Activated CD4-positive, alpha-beta memory T cell treated with anti-CD3 and anti-CD28 coated beads, Interleukin-2, amount 10 ng/mL, durations not matched to agents 7 days and 5 days (primary cell): Measurements from ENCODE around the gene KRT80. TPM values are rescaled to one million over a fixed set of nuclear protein-coding genes. Genes with fewer than 3 reads are reported as not detected.

Experiments
- CTCF ChIA-PET: fragments of 350-600 bp; sonication (Branson Sonifier 250); formaldehyde crosslinking; loops from one replicate; lab custom pipeline; 2021; ENCODE audit warnings: antibody characterized with exemption, inconsistent platforms; lab: Charles Lee
- POLR2A ChIA-PET: fragments of 350-600 bp; sonication (Branson Sonifier 250); formaldehyde crosslinking; loops from one replicate; lab custom pipeline; 2021; ENCODE audit warnings: antibody characterized with exemption; lab: Charles Lee
- DNase-seq: peaks from one replicate; pipeline ENCODE4 v3.0.0-alpha.2; 2020
- H3K27ac Mint-ChIP-seq: one replicate; pipeline ENCODE4 v1.8.0; 2021; ENCODE audit warnings: mild to moderate bottlenecking, mixed read lengths
- H3K27me3 Mint-ChIP-seq: one replicate; pipeline ENCODE4 v1.8.0; 2021; ENCODE audit warnings: mixed read lengths
- H3K36me3 Mint-ChIP-seq: one replicate; pipeline ENCODE4 v1.8.0; 2021; ENCODE audit warnings: low read depth, mixed read lengths
- H3K4me1 Mint-ChIP-seq: one replicate; pipeline ENCODE4 v1.8.0; 2021; ENCODE audit warnings: mixed read lengths
- H3K4me3 Mint-ChIP-seq: one replicate; pipeline ENCODE4 v1.8.0; 2021; ENCODE audit warnings: mild to moderate bottlenecking, mixed read lengths
- H3K9me3 Mint-ChIP-seq: one replicate; pipeline ENCODE4 v1.8.0; 2021; ENCODE audit warnings: mixed read lengths
- total RNA-seq, 2 experiments: library from RNA; stranded (reverse); gene quantifications; one replicate each; pipeline ENCODE4 v1.2.3, GENCODE V29; 2021

Gene KRT80
- total RNA-seq, 2 experiments from 2014 or later = not detected

- H3K9me3 Mint-ChIP-seq = no peaks in the 10 kb centered on the region
- ChIA-PET CTCF (interaction anchor here (0.6 to 3.0 kb wide), 21 partner anchors 10 to 824 kb away, joined by 3 to 32 read pairs (median 4); no protein-coding TSS in a partner anchor), POLR2A (interaction anchor here (1.0 kb wide), 1 partner anchor 170 kb away, joined by 3 read pairs; no protein-coding TSS in a partner anchor)
- no peaks in the 10 kb centered on the region for H3K27me3 Mint-ChIP-seq
- H3K27ac Mint-ChIP-seq = no peak overlapping the region
- peaks cover 46% of the 10 kb centered on the region for H3K4me1 Mint-ChIP-seq
- peak; percentile 80 for DNase-seq
- H3K4me3 Mint-ChIP-seq = no peak overlapping the region
- no peaks in the 10 kb centered on the region for H3K36me3 Mint-ChIP-seq
Measured at GRCh38 chr12:52156757-52157565, 34.9 kb downstream of the KRT80 start.

GRCh38 chr12:52156311-52156710 is 35.5 kb downstream of the KRT80 start:
- POLR2A ChIA-PET = interaction anchor here (1.2 kb wide), 1 partner anchor 96 kb away, joined by 3 read pairs; no protein-coding TSS in a partner anchor
- H3K27ac Mint-ChIP-seq = peak overlapping the region; percentile 0
- no peak overlapping the region for H3K4me3 Mint-ChIP-seq

GRCh38 chr12:52155048-52155868 is 36.6 kb downstream of the KRT80 start:
- no peaks in the 10 kb centered on the region for H3K27me3 Mint-ChIP-seq
- peak; percentile 72 for DNase-seq
- ChIA-PET POLR2A (interaction anchor here (0.7 to 1.5 kb wide), 6 partner anchors 12 to 850 kb away, joined by 3 read pairs; no protein-coding TSS in a partner anchor), CTCF (interaction anchor here (0.6 to 2.6 kb wide), 17 partner anchors 11 to 729 kb away, joined by 3 to 34 read pairs (median 4); no protein-coding TSS in a partner anchor)
- H3K36me3 Mint-ChIP-seq = no peaks in the 10 kb centered on the region
- H3K4me3 Mint-ChIP-seq = no peak overlapping the region
- H3K27ac Mint-ChIP-seq = peak overlapping the region; percentile 81
- peaks cover 43% of the 10 kb centered on the region for H3K4me1 Mint-ChIP-seq
- H3K9me3 Mint-ChIP-seq = no peaks in the 10 kb centered on the region

More at GRCh38 chr12:52156311-52156710, 35.5 kb downstream of the KRT80 start:
- no peaks in the 10 kb centered on the region for H3K36me3 Mint-ChIP-seq
- peaks cover 46% of the 10 kb centered on the region for H3K4me1 Mint-ChIP-seq
- H3K9me3 Mint-ChIP-seq = no peaks in the 10 kb centered on the region
- H3K27me3 Mint-ChIP-seq = no peaks in the 10 kb centered on the region
- no peak for DNase-seq
- CTCF ChIA-PET = interaction anchor here (0.6 to 3.0 kb wide), 14 partner anchors 9 to 824 kb away, joined by 3 to 32 read pairs (median 4); no protein-coding TSS in a partner anchor

GRCh38 chr12:52152905-52153317 is 38.9 kb downstream of the KRT80 start:
- CTCF ChIA-PET = interaction anchor here (0.8 kb wide), 1 partner anchor 9 kb away, joined by 4 read pairs; no protein-coding TSS in a partner anchor

GRCh38 chr12:52151837-52152783 is 39.7 kb downstream of the KRT80 start:
- Mint-ChIP-seq H3K9me3 (no peaks in the 10 kb centered on the region), H3K4me1 (peaks cover 41% of the 10 kb centered on the region)

More at GRCh38 chr12:52152905-52153317, 38.9 kb downstream of the KRT80 start:
- Mint-ChIP-seq H3K4me3 (no peak overlapping the region), H3K27me3 (no peaks in the 10 kb centered on the region), H3K27ac (no peak overlapping the region), H3K36me3 (no peaks in the 10 kb centered on the region), H3K9me3 (no peaks in the 10 kb centered on the region), H3K4me1 (peaks cover 41% of the 10 kb centered on the region)
- POLR2A ChIA-PET = no interaction called here
- no peak for DNase-seq

GRCh38 chr12:52151153-52151836 is 40.5 kb downstream of the KRT80 start:
- Mint-ChIP-seq H3K36me3 (no peaks in the 10 kb centered on the region), H3K27me3 (no peaks in the 10 kb centered on the region), H3K27ac (peak overlapping the region; percentile 23), H3K4me1 (peaks cover 39% of the 10 kb centered on the region), H3K9me3 (no peaks in the 10 kb centered on the region), H3K4me3 (peak overlapping the region; percentile 41)
- ChIA-PET POLR2A (no interaction called here), CTCF (interaction anchor here (0.6 to 1.2 kb wide), 2 partner anchors 11 to 729 kb away, joined by 3 read pairs; no protein-coding TSS in a partner anchor)
- no peak for DNase-seq

More at GRCh38 chr12:52151837-52152783, 39.7 kb downstream of the KRT80 start:
- Mint-ChIP-seq H3K4me3 (peak overlapping the region; percentile 41), H3K36me3 (no peaks in the 10 kb centered on the region), H3K27ac (peak overlapping the region; percentile 23), H3K27me3 (no peaks in the 10 kb centered on the region)
- ChIA-PET POLR2A (no interaction called here), CTCF (interaction anchor here (0.8 to 1.2 kb wide), 2 partner anchors 8 to 12 kb away, joined by 3 to 4 read pairs; no protein-coding TSS in a partner anchor)
- peak; percentile 83 for DNase-seq

- ChIA-PET POLR2A (interaction anchor here (1.1 kb wide), 1 partner anchor 11 kb away, joined by 3 read pairs; no protein-coding TSS in a partner anchor), CTCF (no interaction called here)
- H3K4me1 Mint-ChIP-seq = peaks cover 23% of the 10 kb centered on the region
- no peaks in the 10 kb centered on the region for H3K27me3 Mint-ChIP-seq
- no peak overlapping the region for H3K4me3 Mint-ChIP-seq
- no peak for DNase-seq
- H3K27ac Mint-ChIP-seq = no peak overlapping the region
- no peaks in the 10 kb centered on the region for H3K9me3 Mint-ChIP-seq
- H3K36me3 Mint-ChIP-seq = no peaks in the 10 kb centered on the region
Measured at GRCh38 chr12:52149651-52150241, 42.1 kb downstream of the KRT80 start.

GRCh38 chr12:52149182-52149641 is 42.6 kb downstream of the KRT80 start:
- H3K36me3 Mint-ChIP-seq = no peaks in the 10 kb centered on the region
- no peak overlapping the region for H3K4me3 Mint-ChIP-seq
- ChIA-PET POLR2A (interaction anchor here (1.1 kb wide), 1 partner anchor 11 kb away, joined by 3 read pairs; no protein-coding TSS in a partner anchor), CTCF (no interaction called here)
- DNase-seq = no peak
- no peaks in the 10 kb centered on the region for H3K27me3 Mint-ChIP-seq
- peaks cover 21% of the 10 kb centered on the region for H3K4me1 Mint-ChIP-seq
- H3K9me3 Mint-ChIP-seq = no peaks in the 10 kb centered on the region
- H3K27ac Mint-ChIP-seq = no peak overlapping the region

- no peak overlapping the region for H3K4me3 Mint-ChIP-seq
- H3K9me3 Mint-ChIP-seq = no peaks in the 10 kb centered on the region
- peaks cover 16% of the 10 kb centered on the region for H3K4me1 Mint-ChIP-seq
- no peak for DNase-seq
- ChIA-PET CTCF (interaction anchor here (0.8 kb wide), 1 partner anchor 731 kb away, joined by 3 read pairs; no protein-coding TSS in a partner anchor), POLR2A (interaction anchor here (1.1 kb wide), 1 partner anchor 10 kb away, joined by 3 read pairs; no protein-coding TSS in a partner anchor)
- no peak overlapping the region for H3K27ac Mint-ChIP-seq
- H3K36me3 Mint-ChIP-seq = no peaks in the 10 kb centered on the region
- no peaks in the 10 kb centered on the region for H3K27me3 Mint-ChIP-seq
Measured at GRCh38 chr12:52148464-52149181, 43.2 kb downstream of the KRT80 start.

GRCh38 chr12:52147964-52148463 is 43.8 kb downstream of the KRT80 start:
- no peaks in the 10 kb centered on the region for H3K27me3 Mint-ChIP-seq
- DNase-seq = no peak
- POLR2A ChIA-PET = interaction anchor here (1.4 kb wide), 1 partner anchor 26 kb away, joined by 5 read pairs; no protein-coding TSS in a partner anchor
- CTCF ChIA-PET = interaction anchor here (0.8 to 1.6 kb wide), 3 partner anchors 8 to 732 kb away, joined by 3 to 5 read pairs (median 3); no protein-coding TSS in a partner anchor
- H3K27ac Mint-ChIP-seq = no peak overlapping the region
- no peaks in the 10 kb centered on the region for H3K9me3 Mint-ChIP-seq
- H3K4me3 Mint-ChIP-seq = no peak overlapping the region
- H3K36me3 Mint-ChIP-seq = no peaks in the 10 kb centered on the region
- peaks cover 13% of the 10 kb centered on the region for H3K4me1 Mint-ChIP-seq
